Measurements from ENCODE around the gene MAP1S.

MAP1S gene

DNA sequence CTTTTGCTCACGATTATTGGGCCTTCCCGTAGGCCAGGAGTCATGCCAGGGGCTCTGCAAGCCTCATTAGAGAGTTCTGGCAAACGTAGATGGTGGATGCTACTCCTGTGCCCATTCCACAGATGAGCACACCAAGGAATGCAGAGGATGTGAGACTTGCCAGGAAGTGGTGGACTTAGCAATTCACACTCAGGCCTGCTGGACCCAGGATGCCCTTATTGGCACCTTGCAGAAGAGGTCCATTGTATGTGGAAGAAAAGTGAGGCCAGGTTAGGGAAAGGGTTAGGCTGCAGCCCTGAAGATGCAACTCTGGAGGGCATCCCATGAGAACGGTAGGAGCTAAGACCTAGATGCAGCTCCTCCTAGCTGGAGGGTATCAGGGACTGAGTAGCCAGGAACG lies 37.0 kb upstream of the MAP1S start:
- Histone ChIP-seq H3K27ac (ENCODE audit: low read depth, low read length) (no peak overlapping the region), H3K36me3 (ENCODE audit: control insufficient read depth in 1 of 2, insufficient read depth in 2 of 2, low read length in 2 of 2) (no peaks in the 10 kb centered on the region), H3K4me3 (ENCODE audit: low read depth in 1 of 2, low read length in 2 of 2) (no peak overlapping the region), H3K9me3 (ENCODE audit: control insufficient read depth in 1 of 2, low read length in 2 of 2) (no peaks in the 10 kb centered on the region), H3K4me1 (ENCODE audit: control insufficient read depth in 1 of 2, insufficient read depth in 2 of 2, low read length in 2 of 2) (peaks cover 0 to 3% of the 10 kb centered on the region in 2 donors), H3K9ac (ENCODE audit: low read depth in 1 of 2, low read length in 2 of 2) (no peak overlapping the region), H3K27me3 (ENCODE audit: control insufficient read depth in 1 of 2, insufficient read depth in 2 of 2, low read length in 2 of 2) (peaks cover 31 to 40% of the 10 kb centered on the region in 2 donors)

DNA sequence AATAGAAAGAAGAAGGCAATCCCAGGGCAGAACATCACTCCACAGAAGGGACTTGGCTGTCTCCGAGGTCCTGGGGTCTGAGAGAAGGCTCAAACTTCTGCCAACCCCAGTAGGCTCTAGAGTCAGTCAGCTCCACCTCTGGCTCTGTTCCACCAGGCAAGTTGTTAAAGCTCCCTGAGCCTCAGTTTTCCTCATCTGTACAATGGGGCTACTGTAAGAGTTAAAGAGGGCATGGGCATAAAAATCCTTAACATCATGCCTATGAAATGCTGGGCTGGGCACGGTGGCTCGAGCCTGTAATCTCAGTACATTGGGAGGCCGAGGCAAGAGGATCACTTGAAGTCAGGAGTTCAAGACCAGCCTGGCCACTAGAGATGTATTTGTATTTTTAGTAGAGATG lies 36.2 kb upstream of the MAP1S start:
- Histone ChIP-seq H3K9ac (ENCODE audit: low read depth in 1 of 2, low read length in 2 of 2) (no peak overlapping the region), H3K9me3 (ENCODE audit: control insufficient read depth in 1 of 2, low read length in 2 of 2) (no peaks in the 10 kb centered on the region), H3K4me3 (ENCODE audit: low read depth in 1 of 2, low read length in 2 of 2) (no peak overlapping the region), H3K36me3 (ENCODE audit: control insufficient read depth in 1 of 2, insufficient read depth in 2 of 2, low read length in 2 of 2) (no peaks in the 10 kb centered on the region), H3K27me3 (ENCODE audit: control insufficient read depth in 1 of 2, insufficient read depth in 2 of 2, low read length in 2 of 2) (peaks cover 40 to 46% of the 10 kb centered on the region in 2 donors), H3K27ac (ENCODE audit: low read depth, low read length) (no peak overlapping the region), H3K4me1 (ENCODE audit: control insufficient read depth in 1 of 2, insufficient read depth in 2 of 2, low read length in 2 of 2) (peaks cover 0 to 3% of the 10 kb centered on the region in 2 donors)

DNA sequence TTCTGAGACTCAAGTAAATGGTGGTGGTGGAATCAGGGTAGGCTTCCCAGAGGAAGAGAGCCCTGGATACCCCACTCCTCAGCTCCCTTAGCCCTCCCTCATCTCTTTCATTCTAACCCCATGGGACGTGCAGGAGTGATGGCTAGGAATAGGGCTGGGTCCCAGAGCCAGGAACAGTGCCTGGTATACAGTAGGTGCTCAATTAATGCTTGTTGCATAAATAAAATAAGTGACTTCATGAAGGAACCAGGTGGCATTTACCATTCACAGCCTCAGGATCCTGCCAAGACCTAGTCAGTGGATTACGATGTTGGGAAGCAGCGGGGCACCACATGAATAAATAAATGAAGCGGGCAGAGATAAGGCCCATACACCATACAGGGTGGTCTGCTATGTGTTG lies 35.0 kb upstream of the MAP1S start:
- H3K9me3 ChIP-seq (ENCODE audit: control insufficient read depth in 1 of 2, low read length in 2 of 2): no peaks in the 10 kb centered on the region
- peaks cover 46 to 52% of the 10 kb centered on the region in 2 donors for H3K27me3 ChIP-seq (ENCODE audit: control insufficient read depth in 1 of 2, insufficient read depth in 2 of 2, low read length in 2 of 2)
- peaks cover 0 to 3% of the 10 kb centered on the region in 2 donors for H3K4me1 ChIP-seq (ENCODE audit: control insufficient read depth in 1 of 2, insufficient read depth in 2 of 2, low read length in 2 of 2)

DNA sequence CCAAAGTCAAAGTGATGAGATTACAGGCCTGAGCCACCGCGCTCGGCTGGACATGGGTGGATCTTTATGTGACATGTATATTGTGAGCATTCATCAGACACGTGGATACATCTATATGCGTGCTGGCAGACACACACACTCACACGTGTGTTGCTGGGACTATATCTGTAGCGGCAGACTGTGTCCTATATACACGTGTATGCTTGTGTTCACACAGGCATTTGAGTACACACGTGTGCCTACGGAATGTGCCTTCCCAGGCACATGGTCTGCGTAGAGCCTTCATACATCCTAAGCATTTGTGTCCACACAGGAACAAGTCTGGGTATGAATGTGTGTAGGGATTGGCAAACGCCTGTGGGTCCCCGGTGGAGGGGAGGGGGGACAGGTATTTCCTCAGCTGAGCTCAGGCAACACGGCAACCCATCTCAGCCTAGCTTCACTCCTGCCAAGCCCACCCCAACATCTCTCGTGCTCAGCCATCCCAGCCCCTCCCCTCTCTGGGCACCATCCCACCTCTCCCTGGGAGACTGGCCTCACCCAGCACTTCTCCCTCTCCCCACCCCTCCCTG lies 33.7 kb upstream of the MAP1S start:
- Histone ChIP-seq H3K4me3 (ENCODE audit: low read depth in 1 of 2, low read length in 2 of 2) (no peak overlapping the region), H3K4me1 (ENCODE audit: control insufficient read depth in 1 of 2, insufficient read depth in 2 of 2, low read length in 2 of 2) (peaks cover 0 to 3% of the 10 kb centered on the region in 2 donors), H3K36me3 (ENCODE audit: control insufficient read depth in 1 of 2, insufficient read depth in 2 of 2, low read length in 2 of 2) (no peaks in the 10 kb centered on the region), H3K27ac (ENCODE audit: low read depth, low read length) (no peak overlapping the region), H3K9ac (ENCODE audit: low read depth in 1 of 2, low read length in 2 of 2) (no peak overlapping the region), H3K27me3 (ENCODE audit: control insufficient read depth in 1 of 2, insufficient read depth in 2 of 2, low read length in 2 of 2) (peaks cover 44 to 46% of the 10 kb centered on the region in 2 donors), H3K9me3 (ENCODE audit: control insufficient read depth in 1 of 2, low read length in 2 of 2) (no peaks in the 10 kb centered on the region)

More for the DNA sequence above, 35.0 kb upstream of the MAP1S start:
- Histone ChIP-seq H3K4me3 (ENCODE audit: low read depth in 1 of 2, low read length in 2 of 2) (no peak overlapping the region), H3K27ac (ENCODE audit: low read depth, low read length) (no peak overlapping the region), H3K36me3 (ENCODE audit: control insufficient read depth in 1 of 2, insufficient read depth in 2 of 2, low read length in 2 of 2) (no peaks in the 10 kb centered on the region), H3K9ac (ENCODE audit: low read depth in 1 of 2, low read length in 2 of 2) (no peak overlapping the region)

DNA sequence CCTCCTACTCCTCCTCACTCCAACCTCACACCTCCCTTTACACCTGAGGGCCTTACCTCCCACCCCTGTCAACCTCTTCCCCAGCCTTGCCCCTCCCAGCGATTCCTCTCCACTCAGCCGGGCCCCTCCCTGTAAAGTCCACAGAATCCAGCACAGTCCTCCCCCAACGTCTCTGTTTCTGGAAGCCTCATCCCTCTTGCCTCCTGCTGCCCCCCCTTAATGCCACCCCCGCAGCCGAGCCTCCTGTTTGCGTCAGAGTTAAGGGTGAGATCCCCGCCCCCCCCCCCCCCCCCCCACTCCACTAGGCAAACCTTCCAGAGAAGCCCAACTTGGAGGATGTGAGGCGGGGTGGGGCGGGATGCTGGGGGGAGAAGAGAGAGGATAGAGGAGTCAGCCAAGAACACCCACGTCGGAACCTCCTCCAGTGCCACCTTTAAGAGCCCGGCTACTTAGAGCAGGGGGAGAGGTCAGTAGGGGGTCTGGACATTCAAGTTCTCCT lies 33.2 kb upstream of the MAP1S start:
- H3K36me3 ChIP-seq (ENCODE audit: control insufficient read depth in 1 of 2, insufficient read depth in 2 of 2, low read length in 2 of 2): no peaks in the 10 kb centered on the region
- peaks cover 0 to 3% of the 10 kb centered on the region in 2 donors for H3K4me1 ChIP-seq (ENCODE audit: control insufficient read depth in 1 of 2, insufficient read depth in 2 of 2, low read length in 2 of 2)
- no peak overlapping the region for H3K9ac ChIP-seq (ENCODE audit: low read depth in 1 of 2, low read length in 2 of 2)
- no peak overlapping the region for H3K27ac ChIP-seq (ENCODE audit: low read depth, low read length)
- no peaks in the 10 kb centered on the region for H3K9me3 ChIP-seq (ENCODE audit: control insufficient read depth in 1 of 2, low read length in 2 of 2)
- H3K4me3 ChIP-seq (ENCODE audit: low read depth in 1 of 2, low read length in 2 of 2): no peak overlapping the region
- peaks cover 44% of the 10 kb centered on the region in 2 donors for H3K27me3 ChIP-seq (ENCODE audit: control insufficient read depth in 1 of 2, insufficient read depth in 2 of 2, low read length in 2 of 2)

DNA sequence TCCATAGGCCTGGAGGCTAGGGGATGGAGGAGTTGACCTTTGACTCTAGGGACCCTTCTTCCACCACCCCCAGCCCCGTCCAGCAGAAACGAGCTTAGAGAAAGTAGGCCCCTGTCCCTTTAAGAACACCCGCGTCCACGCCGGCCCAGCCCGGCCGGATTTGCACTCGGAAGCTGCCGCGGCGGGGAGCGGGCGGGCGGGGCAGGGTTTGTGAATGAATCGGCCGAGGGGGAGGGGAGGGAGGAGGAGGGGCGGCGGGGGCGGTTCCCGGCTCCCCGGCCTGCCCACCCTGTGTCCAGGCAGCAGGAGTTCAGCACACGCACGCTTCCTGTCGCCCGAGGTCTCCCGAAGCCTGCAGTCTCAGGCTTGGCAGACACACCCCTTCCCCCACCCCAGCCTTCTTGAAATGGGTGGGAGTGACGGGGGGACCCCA lies 32.7 kb upstream of the MAP1S start:
- no peak overlapping the region for H3K4me3 ChIP-seq (ENCODE audit: low read depth in 1 of 2, low read length in 2 of 2)
- H3K27ac ChIP-seq (ENCODE audit: low read depth, low read length): no peak overlapping the region
- peaks cover 40% of the 10 kb centered on the region in 2 donors for H3K27me3 ChIP-seq (ENCODE audit: control insufficient read depth in 1 of 2, insufficient read depth in 2 of 2, low read length in 2 of 2)
- H3K36me3 ChIP-seq (ENCODE audit: control insufficient read depth in 1 of 2, insufficient read depth in 2 of 2, low read length in 2 of 2): no peaks in the 10 kb centered on the region
- peaks cover 0 to 3% of the 10 kb centered on the region in 2 donors for H3K4me1 ChIP-seq (ENCODE audit: control insufficient read depth in 1 of 2, insufficient read depth in 2 of 2, low read length in 2 of 2)
- no peak overlapping the region for H3K9ac ChIP-seq (ENCODE audit: low read depth in 1 of 2, low read length in 2 of 2)
- no peaks in the 10 kb centered on the region for H3K9me3 ChIP-seq (ENCODE audit: control insufficient read depth in 1 of 2, low read length in 2 of 2)

DNA sequence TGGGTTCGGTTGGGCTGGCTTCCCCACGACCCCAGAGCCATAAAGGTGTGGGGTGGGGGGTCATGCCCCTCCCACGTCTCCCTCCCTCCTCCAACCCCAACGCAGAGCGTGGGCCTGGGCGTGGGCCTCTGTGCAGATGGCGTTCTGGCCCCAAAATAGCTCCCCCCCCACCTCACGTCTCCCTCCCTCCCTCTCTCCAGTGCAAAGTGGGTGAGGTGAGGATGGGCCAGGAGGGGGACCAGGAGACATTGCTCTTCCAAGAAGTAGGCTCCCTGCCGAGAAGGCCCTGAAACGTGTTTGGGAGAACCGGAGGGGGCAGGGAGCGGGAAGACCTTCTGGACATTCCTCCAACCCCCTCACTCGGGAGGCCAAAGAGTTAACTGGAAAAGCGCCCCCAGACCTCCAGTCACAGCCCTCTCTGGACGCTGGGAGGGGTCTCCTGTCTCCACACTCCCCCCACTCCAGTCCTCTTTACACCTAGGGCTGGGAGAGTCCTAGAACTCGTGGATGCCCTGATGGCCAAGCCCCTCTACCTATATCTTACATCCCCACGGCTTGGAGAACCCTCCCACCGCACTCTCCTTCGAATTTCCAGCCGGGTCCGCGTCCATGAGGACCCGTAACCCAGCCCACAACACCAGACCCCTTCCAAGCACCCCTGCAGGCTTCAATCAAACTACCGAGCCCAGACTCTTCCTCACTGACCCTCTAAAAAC lies 32.0 kb upstream of the MAP1S start:
- H3K9ac ChIP-seq (ENCODE audit: low read depth in 1 of 2, low read length in 2 of 2): no peak overlapping the region
- no peak overlapping the region for H3K4me3 ChIP-seq (ENCODE audit: low read depth in 1 of 2, low read length in 2 of 2)
- no peaks in the 10 kb centered on the region for H3K9me3 ChIP-seq (ENCODE audit: control insufficient read depth in 1 of 2, low read length in 2 of 2)
- peaks cover 0 to 3% of the 10 kb centered on the region in 2 donors for H3K4me1 ChIP-seq (ENCODE audit: control insufficient read depth in 1 of 2, insufficient read depth in 2 of 2, low read length in 2 of 2)
- H3K36me3 ChIP-seq (ENCODE audit: control insufficient read depth in 1 of 2, insufficient read depth in 2 of 2, low read length in 2 of 2): no peaks in the 10 kb centered on the region
- H3K27me3 ChIP-seq (ENCODE audit: control insufficient read depth in 1 of 2, insufficient read depth in 2 of 2, low read length in 2 of 2): peaks cover 39 to 40% of the 10 kb centered on the region in 2 donors
- no peak overlapping the region for H3K27ac ChIP-seq (ENCODE audit: low read depth, low read length)

- Histone ChIP-seq H3K4me1 (ENCODE audit: control insufficient read depth in 1 of 2, insufficient read depth in 2 of 2, low read length in 2 of 2) (peaks cover 0 to 3% of the 10 kb centered on the region in 2 donors), H3K9me3 (ENCODE audit: control insufficient read depth in 1 of 2, low read length in 2 of 2) (no peaks in the 10 kb centered on the region), H3K36me3 (ENCODE audit: control insufficient read depth in 1 of 2, insufficient read depth in 2 of 2, low read length in 2 of 2) (no peaks in the 10 kb centered on the region), H3K9ac (ENCODE audit: low read depth in 1 of 2, low read length in 2 of 2) (no peak within 1 kb of the TSS), H3K4me3 (ENCODE audit: low read depth in 1 of 2, low read length in 2 of 2) (no peak within 1 kb of the TSS), H3K27me3 (ENCODE audit: control insufficient read depth in 1 of 2, insufficient read depth in 2 of 2, low read length in 2 of 2) (peaks cover 36 to 37% of the 10 kb centered on the region in 2 donors), H3K27ac (ENCODE audit: low read depth, low read length) (no peak within 1 kb of the TSS)
Observed at GRCh38 chr19:17687857-17688784, 31.2 kb upstream of the MAP1S start, which contains the start of gene UNC13A. TSS of gene UNC13A (minus strand) at chr19:17688354. CDS start at chr19:17688199, 155 bp downstream.

- peaks cover 0 to 3% of the 10 kb centered on the region in 2 donors for H3K4me1 ChIP-seq (ENCODE audit: control insufficient read depth in 1 of 2, insufficient read depth in 2 of 2, low read length in 2 of 2)
- H3K4me3 ChIP-seq (ENCODE audit: low read depth in 1 of 2, low read length in 2 of 2): no peak overlapping the region
- H3K9me3 ChIP-seq (ENCODE audit: control insufficient read depth in 1 of 2, low read length in 2 of 2): no peaks in the 10 kb centered on the region
- H3K27ac ChIP-seq (ENCODE audit: low read depth, low read length): no peak overlapping the region
- no peak overlapping the region for H3K9ac ChIP-seq (ENCODE audit: low read depth in 1 of 2, low read length in 2 of 2)
- no peaks in the 10 kb centered on the region for H3K36me3 ChIP-seq (ENCODE audit: control insufficient read depth in 1 of 2, insufficient read depth in 2 of 2, low read length in 2 of 2)
- H3K27me3 ChIP-seq (ENCODE audit: control insufficient read depth in 1 of 2, insufficient read depth in 2 of 2, low read length in 2 of 2): peaks cover 35 to 36% of the 10 kb centered on the region in 2 donors
Observed at GRCh38 chr19:17688853-17689595, 30.3 kb upstream of the MAP1S start.
